Measurements from ENCODE around the gene TMEM187. TPM values are rescaled to one million over a fixed set of nuclear protein-coding genes. Genes with fewer than 3 reads are reported as not detected.

The TMEM187 gene
- total RNA-seq, 2 experiments from 2014 or later, result 9.9 to 12.6 TPM

- ChIA-PET CTCF (interaction anchor here (1.1 kb wide), 1 partner anchor 8 kb away, joined by 4 read pairs; no protein-coding TSS in a partner anchor), POLR2A (no interaction called here)
- Mint-ChIP-seq H3K4me3 (no peak overlapping the region), H3K9me3 (no peaks in the 10 kb centered on the region), H3K4me1 (peaks cover 9% of the 10 kb centered on the region), H3K36me3 (ENCODE audit: low read depth) (peaks cover 10% of the 10 kb centered on the region), H3K27ac (no peak overlapping the region), H3K27me3 (no peaks in the 10 kb centered on the region)
- no peak for DNase-seq
Measured at GRCh38 chrX:154022108-154022507, 49.6 kb downstream of the TMEM187 start.

- Mint-ChIP-seq H3K4me3 (no peak overlapping the region), H3K36me3 (ENCODE audit: low read depth) (peaks cover 17% of the 10 kb centered on the region), H3K27me3 (no peaks in the 10 kb centered on the region), H3K27ac (no peak overlapping the region), H3K9me3 (no peaks in the 10 kb centered on the region), H3K4me1 (peaks cover 9% of the 10 kb centered on the region)
- ChIA-PET POLR2A (interaction anchor here (0.7 kb wide), 1 partner anchor 84 kb away, joined by 3 read pairs; no protein-coding TSS in a partner anchor), CTCF (no interaction called here)
- no peak for DNase-seq
Measured at GRCh38 chrX:154023276-154024000, 50.9 kb downstream of the TMEM187 start.

GRCh38 chrX:154024271-154024670 lies 51.7 kb downstream of the TMEM187 start:
- Mint-ChIP-seq H3K4me3 (no peak overlapping the region), H3K4me1 (peaks cover 11% of the 10 kb centered on the region), H3K36me3 (ENCODE audit: low read depth) (peaks cover 17% of the 10 kb centered on the region), H3K27ac (no peak overlapping the region), H3K9me3 (no peaks in the 10 kb centered on the region), H3K27me3 (no peaks in the 10 kb centered on the region)
- DNase-seq, result no peak
- CTCF ChIA-PET, result no interaction called here
- POLR2A ChIA-PET, result no interaction called here

- H3K36me3 Mint-ChIP-seq (ENCODE audit: low read depth), result peaks cover 24% of the 10 kb centered on the region
- ChIA-PET POLR2A (no interaction called here), CTCF (no interaction called here)
- no peak overlapping the region for H3K27ac Mint-ChIP-seq
- H3K4me1 Mint-ChIP-seq, result peaks cover 11% of the 10 kb centered on the region
- H3K4me3 Mint-ChIP-seq, result no peak overlapping the region
- no peak for DNase-seq
- no peaks in the 10 kb centered on the region for H3K27me3 Mint-ChIP-seq
- H3K9me3 Mint-ChIP-seq, result no peaks in the 10 kb centered on the region
Measured at GRCh38 chrX:154025230-154025629, 52.7 kb downstream of the TMEM187 start.

- Mint-ChIP-seq H3K9me3 (no peaks in the 10 kb centered on the region), H3K27ac (no peak overlapping the region), H3K27me3 (no peaks in the 10 kb centered on the region), H3K4me1 (peaks cover 6% of the 10 kb centered on the region), H3K36me3 (ENCODE audit: low read depth) (peaks cover 24% of the 10 kb centered on the region), H3K4me3 (no peak overlapping the region)
- no peak for DNase-seq
- POLR2A ChIA-PET, result interaction anchor here (1.6 kb wide), 1 partner anchor 55 kb away, joined by 4 read pairs; the partner anchor contains the start of gene HCFC1
- CTCF ChIA-PET, result interaction anchor here (1.6 kb wide), 1 partner anchor 13 kb away, joined by 5 read pairs; no protein-coding TSS in a partner anchor
Measured at GRCh38 chrX:154026136-154027021, 53.8 kb downstream of the TMEM187 start.

GRCh38 chrX:154027022-154027402 lies 54.5 kb downstream of the TMEM187 start:
- H3K36me3 Mint-ChIP-seq (ENCODE audit: low read depth), result peaks cover 31% of the 10 kb centered on the region
- ChIA-PET CTCF (interaction anchor here (1.2 to 1.6 kb wide), 2 partner anchors 8 to 13 kb away, joined by 4 to 5 read pairs; no protein-coding TSS in a partner anchor), POLR2A (interaction anchor here (1.3 to 1.6 kb wide), 2 partner anchors 9 to 56 kb away, joined by 3 to 4 read pairs; partner anchors contain the start of gene HCFC1)
- no peak overlapping the region for H3K27ac Mint-ChIP-seq
- no peaks in the 10 kb centered on the region for H3K27me3 Mint-ChIP-seq
- H3K4me1 Mint-ChIP-seq, result peaks cover 4% of the 10 kb centered on the region
- no peaks in the 10 kb centered on the region for H3K9me3 Mint-ChIP-seq
- no peak overlapping the region for H3K4me3 Mint-ChIP-seq
- no peak for DNase-seq

- CTCF ChIA-PET, result interaction anchor here (1.2 to 1.6 kb wide), 3 partner anchors 8 to 14 kb away, joined by 4 to 5 read pairs (median 4); partner anchors contain the start of gene IRAK1
- no peak overlapping the region for H3K4me3 Mint-ChIP-seq
- POLR2A ChIA-PET, result interaction anchor here (1.3 kb wide), 1 partner anchor 8 kb away, joined by 3 read pairs; no protein-coding TSS in a partner anchor
Measured at GRCh38 chrX:154027986-154028385, 55.4 kb downstream of the TMEM187 start.

GRCh38 chrX:154028502-154029184 lies 56.1 kb downstream of the TMEM187 start:
- Mint-ChIP-seq H3K27me3 (no peaks in the 10 kb centered on the region), H3K27ac (no peak overlapping the region), H3K36me3 (ENCODE audit: low read depth) (peaks cover 36% of the 10 kb centered on the region), H3K4me1 (peaks cover 4% of the 10 kb centered on the region), H3K9me3 (no peaks in the 10 kb centered on the region), H3K4me3 (no peak overlapping the region)
- DNase-seq, result no peak
- ChIA-PET POLR2A (no interaction called here), CTCF (interaction anchor here (1.6 kb wide), 1 partner anchor 9 kb away, joined by 4 read pairs; the partner anchor contains the start of gene IRAK1)

More at GRCh38 chrX:154027986-154028385, 55.4 kb downstream of the TMEM187 start:
- peaks cover 36% of the 10 kb centered on the region for H3K36me3 Mint-ChIP-seq (ENCODE audit: low read depth)
- peaks cover 4% of the 10 kb centered on the region for H3K4me1 Mint-ChIP-seq
- no peaks in the 10 kb centered on the region for H3K9me3 Mint-ChIP-seq
- no peaks in the 10 kb centered on the region for H3K27me3 Mint-ChIP-seq
- no peak for DNase-seq
- no peak overlapping the region for H3K27ac Mint-ChIP-seq

- DNase-seq, result no peak
- no peak overlapping the region for H3K27ac Mint-ChIP-seq
- H3K9me3 Mint-ChIP-seq, result no peaks in the 10 kb centered on the region
- ChIA-PET POLR2A (no interaction called here), CTCF (interaction anchor here (1.6 kb wide), 1 partner anchor 10 kb away, joined by 4 read pairs; the partner anchor contains the start of gene IRAK1)
- no peak overlapping the region for H3K4me3 Mint-ChIP-seq
- peaks cover 4% of the 10 kb centered on the region for H3K4me1 Mint-ChIP-seq
- H3K36me3 Mint-ChIP-seq (ENCODE audit: low read depth), result peaks cover 36% of the 10 kb centered on the region
- no peaks in the 10 kb centered on the region for H3K27me3 Mint-ChIP-seq
Measured at GRCh38 chrX:154029439-154029838, 56.9 kb downstream of the TMEM187 start.

GRCh38 chrX:154030266-154030665 lies 57.7 kb downstream of the TMEM187 start:
- no peak overlapping the region for H3K4me3 Mint-ChIP-seq
- POLR2A ChIA-PET, result no interaction called here

GRCh38 chrX:154030715-154031305 lies 58.3 kb downstream of the TMEM187 start:
- no peaks in the 10 kb centered on the region for H3K27me3 Mint-ChIP-seq

More at GRCh38 chrX:154030266-154030665, 57.7 kb downstream of the TMEM187 start:
- H3K4me1 Mint-ChIP-seq, result peaks cover 6% of the 10 kb centered on the region
- H3K27me3 Mint-ChIP-seq, result no peaks in the 10 kb centered on the region
- CTCF ChIA-PET, result no interaction called here
- H3K27ac Mint-ChIP-seq, result no peak overlapping the region
- no peaks in the 10 kb centered on the region for H3K9me3 Mint-ChIP-seq
- H3K36me3 Mint-ChIP-seq (ENCODE audit: low read depth), result peaks cover 36% of the 10 kb centered on the region
- DNase-seq, result no peak

GRCh38 chrX:154032160-154032559 lies 59.6 kb downstream of the TMEM187 start:
- POLR2A ChIA-PET, result no interaction called here
- H3K27ac Mint-ChIP-seq, result no peak overlapping the region

More at GRCh38 chrX:154030715-154031305, 58.3 kb downstream of the TMEM187 start:
- ChIA-PET CTCF (no interaction called here), POLR2A (no interaction called here)
- H3K9me3 Mint-ChIP-seq, result no peaks in the 10 kb centered on the region
- peaks cover 36% of the 10 kb centered on the region for H3K36me3 Mint-ChIP-seq (ENCODE audit: low read depth)
- H3K27ac Mint-ChIP-seq, result no peak overlapping the region
- H3K4me3 Mint-ChIP-seq, result no peak overlapping the region
- peaks cover 6% of the 10 kb centered on the region for H3K4me1 Mint-ChIP-seq
- no peak for DNase-seq

More at GRCh38 chrX:154032160-154032559, 59.6 kb downstream of the TMEM187 start:
- peaks cover 44% of the 10 kb centered on the region for H3K36me3 Mint-ChIP-seq (ENCODE audit: low read depth)
- CTCF ChIA-PET, result no interaction called here
- no peaks in the 10 kb centered on the region for H3K27me3 Mint-ChIP-seq
- no peak overlapping the region for H3K4me3 Mint-ChIP-seq
- H3K9me3 Mint-ChIP-seq, result no peaks in the 10 kb centered on the region
- no peak for DNase-seq
- H3K4me1 Mint-ChIP-seq, result peaks cover 13% of the 10 kb centered on the region
